Measurements from ENCODE around the gene ZNF276. TPM values are rescaled to one million over a fixed set of nuclear protein-coding genes. Genes with fewer than 3 reads are reported as not detected.

The ZNF276 gene
- total and polyA plus RNA-seq, 2 of the 8 experiments (the other 6 are each of a cell fraction or from before 2014, with no cell fraction given) = 6.4 to 9.3 TPM

DNA sequence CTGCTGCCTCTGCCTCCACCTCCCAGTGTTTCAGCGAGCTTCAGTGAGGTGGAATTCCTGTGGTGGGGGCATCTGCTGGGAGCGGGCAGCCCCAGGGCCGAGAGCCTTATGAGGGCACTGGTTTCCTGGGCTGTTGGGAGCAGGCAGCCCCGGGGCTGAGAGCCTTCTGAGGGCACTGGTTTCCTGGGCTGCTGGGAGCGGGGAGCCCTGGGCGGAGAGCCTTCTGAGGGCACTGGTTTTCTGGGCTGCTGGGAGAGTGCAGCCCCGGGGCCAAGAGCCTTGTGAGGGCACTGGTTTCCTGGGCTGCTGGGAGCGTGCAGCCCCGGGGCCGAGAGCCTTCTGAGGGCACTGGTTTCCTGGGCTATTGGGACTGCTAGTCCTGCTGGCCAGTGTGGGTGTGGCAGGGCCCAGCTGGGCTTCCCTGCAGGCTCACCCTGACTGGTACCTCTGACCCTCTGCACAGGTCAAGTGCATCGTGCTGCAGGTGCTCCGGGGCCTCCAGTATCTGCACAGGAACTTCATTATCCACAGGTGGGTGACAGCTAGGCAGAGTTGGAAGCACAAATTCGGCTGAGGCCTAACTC is 29.3 kb upstream of the ZNF276 start:
- H3K4ac ChIP-seq (replicated peaks; ENCODE audit: insufficient read length, low read depth, low read length) = no peak overlapping the region
- FAIRE-seq (no peak), DNase-seq (ENCODE audit: low read depth in 1 of 2, low spot score in 2 of 2) (no peak)
- H3K36me3 ChIP-seq (ENCODE audit: control insufficient read depth in 2 of 4, insufficient read depth in 4 of 4, low read length in 3 of 4) = peaks cover 3 to 33% (median 18%) of the 10 kb centered on the region in 4 experiments; a peak in 7 of 8 replicates
- peaks cover 0 to 7% (median 2%) of the 10 kb centered on the region in 4 experiments; a peak in 4 of 7 replicates for H3K4me1 ChIP-seq (replicated peaks in 1 of 4; ENCODE audit: control insufficient read depth in 3 of 4, insufficient read depth in 4 of 4, low read length in 3 of 4)
- H3K9me3 ChIP-seq (ENCODE audit: insufficient read depth in 2 of 2, low read depth in 1 of 2, low read length in 1 of 2) = no peaks in the 10 kb centered on the region
- H3K27me3 ChIP-seq (replicated peaks in 1 of 4; ENCODE audit: control insufficient read depth in 3 of 4, extremely low read depth in 1 of 4, insufficient read depth in 3 of 4, low read length in 3 of 4) = no peaks in the 10 kb centered on the region
- no peak overlapping the region for H4K8ac ChIP-seq (ENCODE audit: extremely low read depth, insufficient read depth, low read length)
- H4K5ac ChIP-seq (ENCODE audit: insufficient read length, low read depth, low read length) = no peak overlapping the region
- H2BK20ac ChIP-seq (ENCODE audit: low read length) = no peak overlapping the region
- no peak overlapping the region for H2AK5ac ChIP-seq (ENCODE audit: low read depth, low read length)
- H2AFZ ChIP-seq (ENCODE audit: low read length) = no peak overlapping the region
- ChIA-PET POLR2A (ENCODE audit: partially characterized antibody) (interaction anchor here (0.6 to 1.4 kb wide), 3 partner anchors 11 to 29 kb away, joined by 3 read pairs; partner anchors contain the start of gene VPS9D1), CTCF (ENCODE audit: partially characterized antibody) (interaction anchor here (1.2 to 1.4 kb wide), 2 partner anchors 24 to 92 kb away, joined by 3 to 4 read pairs; no protein-coding TSS in a partner anchor)
- H3K14ac ChIP-seq (ENCODE audit: insufficient read length) = no peak overlapping the region
- no peak overlapping the region for H3K23ac ChIP-seq (ENCODE audit: insufficient read length)
- TF ChIP-seq TEAD4 (IDR thresholded peaks at IDR 0.05; ENCODE audit: low read depth, low read length) = 0 out of 2 replicates have a peak, but pooled peaks have one; percentile 20
- TF ChIP-seq RFX5 (IDR thresholded peaks at IDR 0.05; ENCODE audit: borderline replicate concordance, low read depth, low read length) = no peak
- peaks cover 0 to 24% of the 10 kb centered on the region in 2 experiments for H4K20me1 ChIP-seq (replicated peaks in 1 of 2; ENCODE audit: control insufficient read depth in 1 of 2, insufficient read depth in 2 of 2, low read length in 2 of 2)
- H3K4me3 ChIP-seq (ENCODE audit: extremely low read depth in 1 of 4, insufficient read depth in 2 of 4, low read depth in 3 of 4, low read length in 4 of 4) = no peak overlapping the region
- peaks cover 4% of the 10 kb centered on the region; the same call in 1 of the 2 replicates for H3K23me2 ChIP-seq (ENCODE audit: low read depth, low read length)
- H3K18ac ChIP-seq (ENCODE audit: extremely low read depth, low read length) = no peak overlapping the region
- no peak overlapping the region for H3K9ac ChIP-seq (replicated peaks in 1 of 4; ENCODE audit: extremely low read depth in 1 of 4, low read depth in 3 of 4, low read length in 3 of 4)
- WGBS, 2 experiments (ENCODE audit: extremely low coverage in 1 of 2, insufficient coverage in 1 of 2, insufficient read length in 1 of 2, insufficient replicate concordance in 2 of 2, low coverage in 1 of 2, low lambda C conversion rate in 2 of 2, missing lambda C conversion rate in 1 of 2) = 91% methylated on average over 13 of the region's 13 CpGs; no CpG with 5 or more reads in 1 of the 2 experiments
- H3K79me1 ChIP-seq (ENCODE audit: low read depth, low read length) = peaks cover 11% of the 10 kb centered on the region
- peaks cover 0 to 11% of the 10 kb centered on the region in 2 experiments; a peak in 1 of 4 replicates for H3K79me2 ChIP-seq (ENCODE audit: control insufficient read depth in 1 of 2, insufficient read depth in 2 of 2, low read length in 2 of 2)
- no peak overlapping the region for H3K4me2 ChIP-seq (ENCODE audit: insufficient read depth in 1 of 2, low read depth in 2 of 2, low read length in 2 of 2)
- no peak overlapping the region for H3K56ac ChIP-seq (replicated peaks; ENCODE audit: insufficient read length, low read depth, low read length)
- H2BK15ac ChIP-seq (ENCODE audit: low read length) = no peak overlapping the region
- H2BK12ac ChIP-seq (ENCODE audit: low read depth, low read length) = no peak overlapping the region
- H2BK120ac ChIP-seq (replicated peaks; ENCODE audit: low read depth, low read length) = no peak overlapping the region
- H4K91ac ChIP-seq (replicated peaks; ENCODE audit: insufficient read length, low read length) = no peak overlapping the region
- H3K27ac ChIP-seq (ENCODE audit: low read depth, low read length) = no peak overlapping the region
- H2BK5ac ChIP-seq (ENCODE audit: low read depth, low read length) = no peak overlapping the region

All from H1 (cell line).